Measurements from ENCODE around the gene GLIS1. TPM values are rescaled to one million over a fixed set of nuclear protein-coding genes. Genes with fewer than 3 reads are reported as not detected.

The GLIS1 gene
- total and polyA plus RNA-seq, 2 donors (not counting 3 experiments of a cell fraction or from before 2014, with no cell fraction given) = not detected

- Histone ChIP-seq H3K4me3 (replicated peaks in 1 of 3; ENCODE audit: insufficient read depth in 1 of 3, low read depth in 1 of 3, low read length in 3 of 3) (no peak overlapping the region), H3K27me3 (ENCODE audit: control insufficient read depth in 2 of 2, insufficient read depth in 2 of 2, low read length in 2 of 2) (no peaks in the 10 kb centered on the region), H3K4me1 (ENCODE audit: control insufficient read depth, extremely low read depth, insufficient read depth, low read length) (no peaks in the 10 kb centered on the region), H3K36me3 (ENCODE audit: control insufficient read depth in 2 of 2, extremely low read depth in 1 of 2, insufficient read depth in 2 of 2, low read length in 2 of 2) (no peaks in the 10 kb centered on the region), H2AFZ (ENCODE audit: low read depth, low read length) (no peak overlapping the region), H3K9ac (replicated peaks; ENCODE audit: extremely low read depth, insufficient read depth, low read length) (no peak overlapping the region), H3K27ac (ENCODE audit: insufficient read depth, low read depth, low read length) (no peak overlapping the region), H3K79me2 (ENCODE audit: control insufficient read depth, insufficient read depth, low read length) (no peaks in the 10 kb centered on the region), H3K4me2 (ENCODE audit: insufficient read depth, low read length) (no peak overlapping the region), H3K9me1 (replicated peaks; ENCODE audit: control insufficient read depth, extremely low read depth, insufficient read depth, low read length) (no peaks in the 10 kb centered on the region), H4K20me1 (replicated peaks; ENCODE audit: control insufficient read depth, extremely low read depth, insufficient read depth, low read length) (no peaks in the 10 kb centered on the region), H3K9me3 (replicated peaks; ENCODE audit: control insufficient read depth, insufficient read depth, low read length) (no peaks in the 10 kb centered on the region)
- POLR2A ChIA-PET = no interaction called here
- TF ChIP-seq CTCF (IDR thresholded peaks at IDR 0.05; ENCODE audit: extremely low read depth in 1 of 2, insufficient read depth in 1 of 2, low read depth in 1 of 2, low read length in 2 of 2) (no peak), MAX (IDR thresholded peaks at IDR 0.05; ENCODE audit: insufficient read depth, insufficient read length) (no peak), JUN (IDR thresholded peaks at IDR 0.05; ENCODE audit: borderline replicate concordance, insufficient read depth, insufficient read length, low read depth) (no peak), POLR2A (IDR thresholded peaks at IDR 0.05; ENCODE audit: low read depth, low read length) (no peak), GATA2 (IDR thresholded peaks at IDR 0.05; ENCODE audit: insufficient read depth, insufficient read length, low read depth, low read length) (no peak), EZH2 (IDR thresholded peaks at IDR 0.05; ENCODE audit: borderline replicate concordance, low read depth, low read length, severe bottlenecking) (no peak)
- FAIRE-seq (no peak), DNase-seq (ENCODE audit: low read depth, low spot score) (no peak)
- dilution Hi-C loops (cut with MboI; ENCODE audit: extremely low pct_ligation_motif_present, low sequenced_read_pairs) = no loop called here
- BruUV-seq (replicated peaks) = no TSS peak
- CTCF ChIA-PET = interaction anchor here (1.4 kb wide), 1 partner anchor 34 kb away, joined by 5 read pairs; no protein-coding TSS in a partner anchor
- intact Hi-C loops (cut with micrococcal nuclease) = no loop called here
Measured at GRCh38 chr1:53595906-53596305, 143.1 kb downstream of the GLIS1 start.
